CD4-positive, alpha-beta T cell (primary cell): ENCODE data around the gene TMOD1. TPM values are rescaled to one million over a fixed set of nuclear protein-coding genes. Genes with fewer than 3 reads are reported as not detected.

Source experiments
- ATAC-seq: fragments of 200-7000 bp; cut with Tn5 transposase; one replicate; pipeline ENCODE4 v1.10.0; 2022; ENCODE audit warnings: mild to moderate bottlenecking; ENCODE audit not compliant: poor library complexity
- CTCF ChIA-PET: fragments of 350-600 bp; sonication (Branson Sonifier 250); formaldehyde crosslinking; loops from one replicate; lab custom pipeline; 2021; ENCODE audit warnings: antibody characterized with exemption, inconsistent platforms; lab: Charles Lee
- POLR2A ChIA-PET: fragments of 350-600 bp; sonication (Branson Sonifier 250); formaldehyde crosslinking; loops from one replicate; lab custom pipeline; 2021; ENCODE audit warnings: antibody characterized with exemption, inconsistent platforms; lab: Charles Lee
- DNase-seq, 14 experiments: peaks; one replicate each; pipeline ENCODE4 v3.0.0-alpha.2; 2013 to 2020; ENCODE audit warnings: mixed read lengths in 2 of 14
- H3K27ac ChIP-seq, 2 donors: one replicate each; pipeline versions ENCODE4 v1.5.1 to v1.7.0; 2013; ENCODE audit warnings: low read length in 2 of 2, low read depth in 1 of 2, mild to moderate bottlenecking in 1 of 2
- H3K27me3 ChIP-seq, 2 experiments: 1 replicate in 1 of 2; 2 replicates in 1 of 2; pipeline versions ENCODE4 v1.6.1 to v1.7.0; 2013; ENCODE audit warnings: low read length in 2 of 2, control low read depth in 1 of 2, mild to moderate bottlenecking in 1 of 2, moderate library complexity in 1 of 2; ENCODE audit not compliant: insufficient read depth in 2 of 2, control insufficient read depth in 1 of 2
- H3K36me3 ChIP-seq: one replicate; pipeline ENCODE4 v1.6.1; 2013; ENCODE audit warnings: low read length, control low read depth; ENCODE audit not compliant: insufficient read depth
- H3K4me1 ChIP-seq: one replicate; pipeline ENCODE4 v1.6.1; 2013; ENCODE audit warnings: low read length, control low read depth; ENCODE audit not compliant: insufficient read depth
- H3K4me3 ChIP-seq: one replicate; pipeline ENCODE4 v1.5.1; 2013; ENCODE audit warnings: mild to moderate bottlenecking, low read length, moderate library complexity
- H3K9me3 ChIP-seq, 2 experiments: 1 replicate in 1 of 2; 2 replicates in 1 of 2; pipeline versions ENCODE4 v1.6.1 to v1.7.0; 2013; ENCODE audit warnings: low read length in 2 of 2, mild to moderate bottlenecking in 2 of 2, control low read depth in 1 of 2, moderate library complexity in 1 of 2; ENCODE audit not compliant: control insufficient read depth in 1 of 2, insufficient read depth in 1 of 2
- H3K27ac Mint-ChIP-seq: one replicate; pipeline ENCODE4 v1.8.0; 2020; ENCODE audit warnings: mixed read lengths
- H3K27me3 Mint-ChIP-seq: one replicate; pipeline ENCODE4 v1.8.0; 2021; ENCODE audit warnings: mixed read lengths
- H3K36me3 Mint-ChIP-seq: one replicate; pipeline ENCODE4 v1.8.0; 2021; ENCODE audit warnings: low read depth, mixed read lengths
- H3K4me1 Mint-ChIP-seq: one replicate; pipeline ENCODE4 v1.8.0; 2021; ENCODE audit warnings: low read depth, mixed read lengths
- H3K4me3 Mint-ChIP-seq: one replicate; pipeline ENCODE4 v1.8.0; 2020; ENCODE audit warnings: mild to moderate bottlenecking, mixed read lengths
- H3K9me3 Mint-ChIP-seq: one replicate; pipeline ENCODE4 v1.8.0; 2020; ENCODE audit warnings: mixed read lengths
- intact Hi-C, 2 experiments: fragments of 100-400 bp; cut with DNase I in 1 of 2; cut with micrococcal nuclease in 1 of 2; formaldehyde crosslinking; loops; one replicate each; pipeline versions ENCODE4 v1.15.1 to v1.9.0; 2023 to 2025; cut with DNase I, micrococcal nuclease
- total RNA-seq, 174 experiments: library from RNA in 2 of 174; stranded (reverse) in 2 of 174; gene quantifications; one replicate each; pipeline ENCODE4 v1.2.3 and lab custom pipeline; 2021 to 2026
- TF ChIP-seq, protein P1 (sequence below): fragments of 200-600 bp; IDR thresholded peaks from one replicate; pipeline ENCODE4 v1.8.0; 2022; ENCODE audit warnings: antibody characterized with exemption, mild to moderate bottlenecking

TMOD1 gene
- total RNA-seq, 2 experiments from 2014 or later, result 0.20 to 0.47 TPM

DNA sequence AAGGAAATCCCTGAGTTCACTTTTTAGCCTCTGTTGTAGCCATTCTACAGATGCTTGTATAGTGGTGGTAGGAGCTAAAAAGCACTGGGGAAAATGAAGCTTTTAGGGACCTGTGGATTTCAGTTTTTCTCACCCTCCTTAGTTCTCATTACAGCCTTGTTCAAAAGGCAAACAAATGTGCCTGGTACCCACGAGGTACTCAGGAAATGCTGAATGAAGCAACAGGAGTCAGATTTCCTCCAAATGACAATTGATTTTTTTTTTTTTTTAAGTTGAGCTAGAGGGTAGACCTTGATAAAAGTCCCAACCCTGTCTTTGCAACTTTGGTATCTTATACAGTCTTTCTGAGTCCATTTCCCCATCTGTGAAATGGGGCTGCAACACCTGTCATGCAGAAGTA, 21.3 kb upstream of the TMOD1 start:
- Histone ChIP-seq H3K27ac (no peak overlapping the region), H3K36me3 (peaks cover 45% of the 10 kb centered on the region), H3K4me3 (no peak overlapping the region), H3K4me1 (no peaks in the 10 kb centered on the region), H3K27me3 (no peaks in the 10 kb centered on the region), H3K9me3 (peaks cover 0 to 7% of the 10 kb centered on the region in 2 experiments)
- H3K4me3 Mint-ChIP-seq, result no peak overlapping the region
- no peaks in the 10 kb centered on the region for H3K27me3 Mint-ChIP-seq
- H3K4me1 Mint-ChIP-seq, result no peaks in the 10 kb centered on the region
- peaks cover 84% of the 10 kb centered on the region for H3K36me3 Mint-ChIP-seq
- POLR2A ChIA-PET, result interaction anchor here (0.6 kb wide), 1 partner anchor 19 kb away, joined by 3 read pairs; no protein-coding TSS in a partner anchor
- CTCF ChIA-PET, result interaction anchor here (0.6 to 1.0 kb wide), 2 partner anchors 118 to 719 kb away, joined by 3 read pairs; no protein-coding TSS in a partner anchor
- no peak for DNase-seq
- no peaks in the 10 kb centered on the region for H3K9me3 Mint-ChIP-seq
- H3K27ac Mint-ChIP-seq, result no peak overlapping the region
- intact Hi-C loops, result no loop called here
- TF ChIP-seq, protein P1, sequence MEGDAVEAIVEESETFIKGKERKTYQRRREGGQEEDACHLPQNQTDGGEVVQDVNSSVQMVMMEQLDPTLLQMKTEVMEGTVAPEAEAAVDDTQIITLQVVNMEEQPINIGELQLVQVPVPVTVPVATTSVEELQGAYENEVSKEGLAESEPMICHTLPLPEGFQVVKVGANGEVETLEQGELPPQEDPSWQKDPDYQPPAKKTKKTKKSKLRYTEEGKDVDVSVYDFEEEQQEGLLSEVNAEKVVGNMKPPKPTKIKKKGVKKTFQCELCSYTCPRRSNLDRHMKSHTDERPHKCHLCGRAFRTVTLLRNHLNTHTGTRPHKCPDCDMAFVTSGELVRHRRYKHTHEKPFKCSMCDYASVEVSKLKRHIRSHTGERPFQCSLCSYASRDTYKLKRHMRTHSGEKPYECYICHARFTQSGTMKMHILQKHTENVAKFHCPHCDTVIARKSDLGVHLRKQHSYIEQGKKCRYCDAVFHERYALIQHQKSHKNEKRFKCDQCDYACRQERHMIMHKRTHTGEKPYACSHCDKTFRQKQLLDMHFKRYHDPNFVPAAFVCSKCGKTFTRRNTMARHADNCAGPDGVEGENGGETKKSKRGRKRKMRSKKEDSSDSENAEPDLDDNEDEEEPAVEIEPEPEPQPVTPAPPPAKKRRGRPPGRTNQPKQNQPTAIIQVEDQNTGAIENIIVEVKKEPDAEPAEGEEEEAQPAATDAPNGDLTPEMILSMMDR, result no peak
- no peak for ATAC-seq

DNA sequence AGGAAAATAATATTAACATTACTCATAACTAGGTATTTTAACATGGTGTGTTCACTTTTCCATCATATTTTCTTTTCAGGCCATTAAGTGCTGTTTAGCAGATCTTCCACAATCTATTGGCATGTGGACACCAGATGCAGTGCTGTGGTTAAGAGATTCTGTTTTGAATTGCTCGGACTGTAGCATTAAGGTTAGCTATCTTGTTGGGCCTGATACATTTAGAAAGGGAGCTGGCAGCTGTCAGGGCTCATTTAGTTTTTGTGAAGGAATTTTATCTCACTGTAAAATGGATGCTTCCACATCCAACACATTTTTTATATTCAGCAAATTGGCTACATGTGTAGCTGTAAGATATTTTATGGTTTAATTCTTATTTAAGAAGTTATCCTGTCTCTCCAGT, 20.7 kb upstream of the TMOD1 start:
- H3K27me3 Mint-ChIP-seq, result no peaks in the 10 kb centered on the region
- H3K9me3 Mint-ChIP-seq, result no peaks in the 10 kb centered on the region
- peaks cover 86% of the 10 kb centered on the region for H3K36me3 Mint-ChIP-seq
- TF ChIP-seq, protein P1, result no peak
- DNase-seq (no peak), ATAC-seq (no peak)
- no peak overlapping the region for H3K4me3 Mint-ChIP-seq
- no peaks in the 10 kb centered on the region for H3K4me1 Mint-ChIP-seq
- H3K4me1 ChIP-seq, result no peaks in the 10 kb centered on the region
- peaks cover 41% of the 10 kb centered on the region for H3K36me3 ChIP-seq
- peaks cover 0 to 7% of the 10 kb centered on the region in 2 experiments for H3K9me3 ChIP-seq
- no peak overlapping the region for H3K27ac ChIP-seq
- no peak overlapping the region for H3K4me3 ChIP-seq
- intact Hi-C loops, result no loop called here
- H3K27ac Mint-ChIP-seq, result no peak overlapping the region
- ChIA-PET CTCF (interaction anchor here (1.0 kb wide), 1 partner anchor 118 kb away, joined by 3 read pairs; no protein-coding TSS in a partner anchor), POLR2A (no interaction called here)
- H3K27me3 ChIP-seq, result no peaks in the 10 kb centered on the region

DNA sequence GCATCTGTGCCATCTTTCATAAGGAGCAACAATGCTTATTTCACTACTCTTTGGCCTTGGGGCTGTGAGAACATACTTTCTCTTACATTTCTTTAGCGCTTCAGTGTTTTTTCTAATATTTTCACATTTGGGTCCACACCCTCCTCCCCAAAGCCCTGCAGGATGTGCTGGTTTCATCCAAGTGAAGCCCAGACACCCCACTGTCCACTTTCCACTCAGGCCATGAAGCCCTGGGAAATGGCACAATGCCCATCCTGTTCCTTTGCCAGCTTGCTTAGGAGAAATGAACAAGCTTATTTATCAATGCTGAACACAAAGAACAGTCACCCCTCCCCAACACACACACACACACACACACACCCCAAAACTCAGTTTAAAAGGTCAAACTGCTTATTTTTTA, 17.3 kb upstream of the TMOD1 start:
- H3K4me3 Mint-ChIP-seq, result no peak overlapping the region
- ChIA-PET POLR2A (no interaction called here), CTCF (no interaction called here)
- H3K27ac Mint-ChIP-seq, result no peak overlapping the region
- ATAC-seq (no peak), DNase-seq (no peak)
- peaks cover 10% of the 10 kb centered on the region for H3K9me3 Mint-ChIP-seq
- peaks cover 96% of the 10 kb centered on the region for H3K36me3 Mint-ChIP-seq
- no peak overlapping the region for H3K4me3 ChIP-seq
- intact Hi-C loops, result no loop called here
- H3K27me3 ChIP-seq, result no peaks in the 10 kb centered on the region
- TF ChIP-seq, protein P1, result no peak
- no peaks in the 10 kb centered on the region for H3K27me3 Mint-ChIP-seq
- H3K9me3 ChIP-seq, result peaks cover 0 to 17% of the 10 kb centered on the region in 2 experiments
- H3K4me1 ChIP-seq, result no peaks in the 10 kb centered on the region
- no peak overlapping the region for H3K27ac ChIP-seq
- peaks cover 38% of the 10 kb centered on the region for H3K36me3 ChIP-seq
- H3K4me1 Mint-ChIP-seq, result no peaks in the 10 kb centered on the region
